Pulmonary artery endothelial cell (primary cell): ENCODE results near the gene LSM14A. TPM values are rescaled to one million over a fixed set of nuclear protein-coding genes. Genes with fewer than 3 reads are reported as not detected.
"Not testable (repeated sequence)": the region's sequence is repeated elsewhere in the genome, so short reads cannot be mapped to it uniquely, and the experiment has no call there.

Experiments
- DNase-seq: peaks from one replicate; pipeline ENCODE4 v3.0.0-alpha.2; 2011; ENCODE audit warnings: low read depth, low spot score
- total RNA-seq: library from RNA; depleted of rRNA; stranded (reverse); fragments of >200 nt; gene quantifications from 2 replicates; pipeline ENCODE4 v1.2.3, GENCODE V29; 2014

LSM14A gene
- total RNA-seq, 1 donor from 2014 or later, result 144 TPM

DNA sequence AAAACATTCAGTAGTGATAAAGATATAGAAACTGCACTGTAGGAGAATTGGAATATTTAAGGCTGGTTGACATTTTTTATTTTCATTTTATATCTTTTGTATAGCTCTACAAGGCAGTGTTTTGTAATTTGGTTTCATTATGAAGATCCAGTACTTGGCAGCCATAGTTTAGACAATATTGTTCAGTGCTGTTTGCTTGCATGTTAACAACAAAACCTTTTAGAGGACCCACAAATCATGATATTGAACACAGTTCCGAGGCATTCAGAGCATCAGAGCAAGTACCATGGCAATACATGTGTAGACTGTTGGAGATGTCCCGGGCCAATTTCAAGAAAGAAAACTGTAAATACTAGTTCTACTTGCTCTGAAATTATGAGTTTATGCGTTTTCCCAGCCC is 56.5 kb downstream of the LSM14A start:
- no peak for DNase-seq

DNA sequence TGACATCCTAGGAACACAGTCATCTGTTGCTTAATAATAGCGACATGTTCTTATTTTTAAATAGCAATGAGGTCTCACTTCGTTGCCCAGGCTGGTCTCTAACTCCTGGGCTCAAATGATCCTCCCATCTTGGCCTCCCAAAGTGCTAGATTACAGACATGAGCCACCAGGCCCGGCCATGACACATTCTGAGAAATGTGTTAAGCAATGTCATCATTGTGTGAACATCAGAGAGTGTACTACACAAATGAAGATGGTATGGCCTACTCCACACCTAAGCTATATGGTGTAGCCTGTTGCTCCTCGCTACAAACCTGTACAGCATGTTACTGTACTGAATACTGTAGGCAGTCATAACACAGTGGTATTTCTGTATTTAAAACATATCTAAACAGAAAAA is 57.4 kb downstream of the LSM14A start:
- no peak for DNase-seq

DNA sequence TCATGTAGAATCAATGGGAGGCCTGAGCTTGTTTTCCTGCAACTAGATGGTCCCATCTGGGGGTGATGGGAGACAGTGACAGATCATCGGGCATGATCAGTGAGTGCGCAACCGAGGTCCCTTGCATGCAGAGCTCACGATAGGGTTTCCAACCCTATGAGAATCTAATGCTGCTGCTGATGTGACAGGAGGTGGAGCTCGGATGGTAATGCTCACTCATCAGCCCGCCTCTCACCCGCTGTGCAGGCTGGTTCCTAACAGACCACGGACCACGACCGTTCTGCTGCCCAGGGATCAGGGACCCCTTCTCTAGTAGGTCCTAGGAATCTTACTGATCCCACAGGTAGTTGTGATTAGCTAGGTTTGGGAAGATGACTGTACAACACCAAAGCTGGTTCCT is 58.5 kb downstream of the LSM14A start:
- no peak for DNase-seq

DNA sequence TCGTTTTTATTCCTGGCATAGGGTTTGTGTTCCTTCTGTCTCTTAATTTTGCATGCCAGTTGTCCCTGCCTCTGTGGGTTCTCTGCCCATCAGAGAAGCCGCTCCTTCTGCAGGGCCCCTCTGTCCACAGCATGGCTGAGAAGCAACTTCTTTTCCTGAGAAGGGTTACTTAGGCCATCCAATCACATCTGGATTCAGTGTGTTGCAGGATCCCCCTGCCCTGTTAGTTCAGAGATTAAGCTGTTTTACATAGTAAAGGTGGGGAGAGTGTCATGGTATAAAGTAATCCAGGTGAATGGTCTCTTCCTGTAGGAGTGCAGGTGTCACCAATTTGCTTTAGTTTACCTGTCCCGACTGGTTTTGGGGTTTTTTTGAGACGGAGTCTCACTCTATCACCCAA is 59.1 kb downstream of the LSM14A start:
- no peak for DNase-seq

DNA sequence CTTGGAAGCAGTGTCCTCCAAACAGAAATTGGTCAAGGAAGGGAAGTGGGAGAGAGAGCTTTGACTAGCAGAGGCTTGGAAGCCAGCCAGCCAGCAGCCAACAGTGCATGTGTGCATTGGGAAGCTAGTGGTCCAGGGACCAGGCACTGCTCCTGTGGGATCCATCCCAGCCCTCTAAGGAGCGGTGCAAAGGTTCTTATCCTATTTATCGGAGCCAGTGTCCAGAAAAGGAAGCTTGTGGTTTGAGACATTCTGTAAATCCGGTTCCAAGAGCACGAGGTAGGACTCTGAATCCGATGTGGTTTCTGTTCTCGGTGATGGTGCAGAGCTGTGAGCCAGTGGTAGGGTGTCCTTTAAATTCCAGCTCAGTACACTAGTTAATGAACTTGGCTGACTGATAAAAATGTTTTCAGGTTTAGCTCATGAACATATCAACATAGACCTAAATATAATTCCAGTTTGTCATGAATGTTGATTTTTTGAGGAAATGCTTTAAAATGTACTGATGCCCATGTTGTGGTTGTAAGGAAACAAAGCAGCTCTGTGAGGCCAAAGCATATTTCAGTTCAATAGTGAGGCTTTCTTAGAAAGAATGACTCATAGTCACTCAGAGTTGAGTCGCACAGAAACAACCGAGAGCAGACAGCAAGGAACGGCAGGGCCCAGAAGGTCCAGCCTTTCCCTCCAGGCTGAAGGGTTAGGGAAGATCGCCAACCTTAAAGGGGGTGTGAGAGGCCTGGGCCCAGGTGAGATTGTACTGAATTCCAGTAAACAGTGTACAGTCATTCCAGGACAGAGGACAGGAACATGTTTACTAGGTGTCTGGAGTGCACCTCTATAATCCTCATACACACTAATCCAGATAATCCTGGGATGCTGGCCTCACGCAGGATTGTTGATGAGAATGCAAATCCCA is 60.5 kb downstream of the LSM14A start:
- peak; percentile 57 for DNase-seq

- DNase-seq, result no peak
Observed at GRCh38 chr19:34235425-34235940, 63.2 kb downstream of the LSM14A start.

- no peak for DNase-seq
Observed at GRCh38 chr19:34236035-34236987, 64.0 kb downstream of the LSM14A start.

- no peak for DNase-seq
Observed at GRCh38 chr19:34237283-34237682, 65.0 kb downstream of the LSM14A start.

DNA sequence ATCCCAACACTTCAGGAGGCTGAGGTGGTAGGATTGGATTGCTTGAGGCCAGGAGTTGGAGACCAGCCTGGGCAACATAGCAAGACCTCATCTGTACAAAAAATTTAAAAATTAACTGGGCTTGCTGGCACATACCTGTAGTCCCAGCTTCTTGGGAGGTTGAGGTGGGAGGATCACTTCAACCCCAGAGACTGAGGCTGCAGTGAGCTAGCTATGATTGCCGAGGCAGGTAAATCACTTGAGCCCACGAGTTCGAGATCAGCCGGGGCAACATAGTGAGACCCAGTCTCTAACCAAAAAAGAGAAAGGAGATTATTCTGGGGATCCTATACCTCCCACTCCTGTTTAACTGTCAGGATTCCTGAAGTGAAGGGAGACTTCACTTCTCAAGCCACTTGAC is 65.6 kb downstream of the LSM14A start:
- DNase-seq, result no peak

- DNase-seq, result no peak
Observed at GRCh38 chr19:34241513-34242337, 69.4 kb downstream of the LSM14A start.

- DNase-seq, result not testable (repeated sequence)
Observed at GRCh38 chr19:34243138-34243875, 71.0 kb downstream of the LSM14A start.

DNA sequence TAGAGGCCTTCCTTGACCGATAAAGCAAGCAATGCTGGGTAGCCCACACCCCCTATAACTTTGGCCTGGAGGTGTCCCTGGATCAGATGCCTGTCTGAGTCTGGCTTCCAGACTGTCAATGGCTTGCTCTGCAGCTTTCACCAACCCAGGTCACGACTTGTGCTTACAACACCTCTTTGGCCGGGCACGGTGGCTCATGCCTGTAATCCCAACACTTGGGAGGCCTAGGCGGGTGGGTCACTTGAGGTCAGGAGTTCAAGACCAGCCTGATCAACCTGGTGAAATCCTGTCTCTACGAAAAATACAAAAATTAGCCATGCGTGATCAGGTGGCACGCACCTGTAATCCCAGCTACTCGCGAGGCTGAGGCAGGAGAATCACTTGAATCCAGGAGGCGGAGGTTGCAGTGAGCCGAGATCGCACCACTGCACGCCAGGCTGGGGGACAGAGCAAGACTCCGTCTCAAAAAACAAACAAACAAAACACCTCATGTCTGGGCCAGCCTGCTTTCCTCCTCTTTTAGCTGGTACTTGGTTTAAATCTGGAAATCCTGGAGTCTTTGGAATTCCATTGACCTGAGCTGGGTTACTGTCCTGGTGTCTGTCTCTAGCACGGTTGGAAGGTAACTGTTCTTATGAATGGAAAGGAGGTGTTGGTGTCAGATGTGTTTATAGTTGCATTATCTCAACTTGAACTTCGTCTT is 71.7 kb downstream of the LSM14A start:
- DNase-seq, result no peak

DNA sequence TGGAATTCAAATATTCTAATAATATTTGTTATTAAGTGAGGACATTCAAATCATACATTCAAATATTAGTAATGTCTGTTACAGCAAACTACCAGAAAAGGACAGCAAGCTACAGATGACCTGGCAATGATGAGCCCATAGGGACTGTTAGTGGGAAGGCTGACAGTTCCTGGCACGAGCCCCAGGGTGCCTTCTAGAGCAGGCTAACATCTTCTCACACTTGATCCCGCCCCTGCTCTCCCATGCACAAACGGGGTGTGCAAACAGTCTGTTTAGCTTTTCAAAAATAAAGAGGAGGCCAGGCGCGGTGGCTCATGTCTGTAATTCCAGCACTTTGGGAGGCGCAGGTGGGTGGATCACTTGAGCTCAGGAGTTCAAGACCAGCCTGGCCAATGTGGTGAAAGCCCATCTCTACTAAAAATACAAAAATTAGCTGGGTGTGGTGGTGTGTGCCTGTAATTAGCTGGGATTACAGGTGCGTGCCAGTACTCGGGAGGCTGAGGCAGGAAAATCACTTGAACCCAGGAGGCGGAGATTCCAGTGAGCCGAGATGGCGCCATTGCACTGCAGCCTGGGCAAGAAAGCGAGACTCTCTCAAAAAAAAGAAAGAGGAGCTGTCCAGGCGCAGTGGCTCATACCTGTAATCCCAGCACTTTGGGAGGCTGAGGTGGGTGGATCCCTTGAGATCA is 72.5 kb downstream of the LSM14A start:
- DNase-seq, result no peak

GRCh38 chr19:34246340-34246739 is 74.0 kb downstream of the LSM14A start:
- no peak for DNase-seq

GRCh38 chr19:34248941-34249340 is 76.6 kb downstream of the LSM14A start:
- DNase-seq, result no peak

DNA sequence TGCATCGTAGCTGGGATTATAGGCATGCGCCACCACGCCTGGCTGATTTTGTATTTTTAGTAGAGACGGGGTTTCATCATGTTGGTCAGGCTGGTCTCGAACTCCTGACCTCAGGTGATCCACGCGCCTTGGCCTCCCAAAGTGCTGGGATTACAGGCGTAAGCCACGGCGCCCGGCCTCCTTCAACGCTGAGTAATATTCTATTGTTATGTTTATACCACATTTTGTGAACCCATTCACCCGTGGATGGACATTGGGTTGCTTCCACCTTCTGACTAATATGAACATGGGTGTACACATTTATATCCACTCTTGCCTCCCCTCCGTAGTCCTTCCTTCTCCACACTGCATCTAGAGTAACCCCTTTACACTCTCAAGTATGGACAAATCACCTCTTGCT is 80.9 kb downstream of the LSM14A start:
- DNase-seq, result not testable (repeated sequence)

DNA sequence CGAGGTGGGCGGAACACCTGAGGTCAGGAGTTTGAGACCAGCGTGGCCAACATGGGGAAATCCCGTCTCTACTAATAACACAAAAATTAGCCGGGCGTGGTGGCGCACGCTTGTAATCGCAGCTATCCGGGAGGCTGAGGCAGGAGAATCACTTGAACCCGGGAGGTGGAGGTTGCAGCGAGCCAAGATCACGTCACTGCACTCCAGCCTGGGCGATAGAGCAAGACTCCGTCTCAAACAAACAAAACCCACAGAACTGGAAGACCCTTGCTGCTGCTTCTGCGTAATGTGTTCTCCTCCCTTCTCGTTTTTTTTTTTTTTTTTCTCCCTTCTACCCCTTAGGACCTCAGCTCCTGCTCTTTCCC is 81.4 kb downstream of the LSM14A start:
- DNase-seq, result not testable (repeated sequence)

DNA sequence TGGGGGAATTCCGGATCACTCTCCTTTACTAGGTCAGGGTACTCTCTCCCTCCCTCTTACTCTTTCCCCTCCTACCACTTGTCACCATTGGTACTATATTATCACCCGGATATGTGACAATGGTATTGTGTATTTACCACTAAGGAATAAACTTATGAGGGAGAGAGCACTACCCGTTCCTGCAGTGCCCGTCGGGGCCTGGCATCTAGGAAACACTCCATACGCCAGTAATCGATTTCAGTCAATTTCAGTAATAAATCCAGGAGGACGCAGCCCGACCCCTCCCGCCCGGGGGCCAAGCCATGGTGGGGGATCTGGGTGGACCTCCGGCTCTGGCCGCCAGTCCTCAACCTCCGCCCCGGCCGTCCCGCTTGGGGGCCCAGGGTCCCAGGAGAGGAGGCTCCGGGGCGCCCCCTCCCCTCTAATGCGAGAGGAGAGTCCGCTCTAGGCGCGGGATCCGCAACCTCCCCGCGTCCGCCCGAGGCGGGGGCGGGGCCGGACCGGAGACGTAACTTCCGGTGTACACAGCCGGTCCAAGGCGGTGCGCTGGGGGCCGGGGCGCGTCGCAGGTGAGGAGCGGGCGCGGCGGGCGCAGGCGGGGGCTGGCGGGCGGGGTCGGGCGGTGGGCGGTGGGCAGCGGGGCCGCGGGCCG is 81.9 kb downstream of the LSM14A start, which contains the start of gene GARRE1:
Gene GARRE1, plus strand, starts transcription at position 509 of the 652 bp plus-strand sequence. CDS start 45,920 bp downstream, outside the sequence.
- no peak for DNase-seq
